NCI-H69 (cell line): Measurements from ENCODE around the gene CACNA1H.

Experiments used
- DNase-seq: peaks from one replicate; lab custom pipeline; 2025; lab: John Stamatoyannopoulos, UW

The CACNA1H gene

DNA sequence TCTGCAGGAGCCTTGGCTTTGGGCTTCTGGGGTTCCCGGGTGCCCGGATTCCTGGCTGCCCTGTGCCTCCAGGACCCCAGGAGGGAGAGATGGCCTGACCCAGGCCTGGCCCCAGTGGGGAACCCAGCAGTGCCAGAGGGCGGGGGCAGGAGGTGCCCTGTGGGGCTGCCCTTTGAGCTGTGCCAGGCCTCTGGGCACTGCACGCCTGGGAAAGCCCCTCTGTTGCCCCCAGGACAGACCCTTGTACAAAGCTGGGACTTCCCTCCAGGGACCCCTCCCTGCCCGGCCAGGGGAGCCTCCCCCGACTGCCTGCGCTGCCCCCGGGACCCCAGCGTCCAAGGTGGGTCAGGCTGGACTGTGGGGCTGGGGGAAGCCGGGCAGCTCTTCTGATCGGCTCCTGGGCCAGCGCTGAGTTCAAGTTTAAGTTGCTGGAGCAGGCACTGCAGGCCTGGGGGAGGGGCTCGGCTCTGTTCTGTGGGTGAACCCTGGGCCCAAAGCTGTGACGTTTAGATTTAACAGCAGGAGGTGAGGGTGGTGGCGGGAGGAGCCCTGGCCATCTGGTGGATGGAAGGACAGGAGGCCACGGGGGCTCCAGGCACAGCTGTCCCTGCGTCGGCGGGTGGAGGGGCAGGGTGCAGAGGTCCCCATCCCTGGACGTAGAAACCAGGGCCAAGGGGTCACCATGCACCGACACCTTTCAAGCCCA, 29.2 kb upstream of the CACNA1H start:
- DNase-seq, result peak; percentile 52

- DNase-seq, result no peak
These were observed 28.6 kb upstream of the CACNA1H start for GRCh38 chr16:1124291-1124690.

- DNase-seq, result no peak
These were observed 28.1 kb upstream of the CACNA1H start for GRCh38 chr16:1124795-1125194.

DNA sequence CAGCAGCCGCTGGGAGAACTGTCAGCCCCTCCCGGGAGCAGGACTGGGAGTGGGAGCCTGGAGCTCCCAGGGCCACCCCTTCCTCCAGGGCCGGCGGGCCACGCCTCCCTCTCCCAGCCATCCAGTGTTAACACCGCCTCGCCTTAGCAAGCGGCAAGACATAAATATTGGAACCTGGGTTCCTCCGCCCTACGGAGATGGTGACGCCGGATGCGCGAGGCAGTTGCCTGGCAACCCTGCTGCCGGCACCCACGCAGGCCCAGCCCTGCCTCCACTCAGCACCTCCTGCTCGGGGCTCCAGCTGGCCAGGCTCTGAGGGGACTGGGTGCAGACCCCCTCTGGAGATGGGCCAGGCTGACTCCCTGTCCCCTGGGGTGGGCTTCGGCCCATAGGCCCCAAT, 27.4 kb upstream of the CACNA1H start:
- peak; percentile 97 for DNase-seq

DNA sequence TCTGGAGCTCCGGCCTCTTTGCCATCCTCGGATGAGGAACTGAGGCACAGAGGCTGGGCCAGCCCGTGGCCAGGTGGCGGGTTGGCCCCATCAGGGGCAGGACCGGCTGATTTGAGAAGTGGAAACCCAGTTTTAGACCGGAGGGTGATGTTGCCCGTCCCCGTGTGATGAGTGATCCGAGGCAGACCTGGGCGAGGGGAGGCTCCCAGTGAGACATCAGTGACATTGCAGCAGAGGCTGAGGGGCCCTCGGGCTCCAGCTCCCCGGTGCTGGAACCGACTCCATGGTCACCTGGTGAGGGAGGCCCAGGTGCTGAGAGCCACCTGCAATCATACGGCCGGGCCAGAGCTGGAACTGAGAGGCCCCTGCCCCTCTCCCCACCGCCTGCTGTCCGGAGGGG, 26.9 kb upstream of the CACNA1H start:
- no peak for DNase-seq

- no peak for DNase-seq
These were observed 26.3 kb upstream of the CACNA1H start for GRCh38 chr16:1126586-1126985.

- no peak for DNase-seq
These were observed 25.8 kb upstream of the CACNA1H start for GRCh38 chr16:1127101-1127500.

DNA sequence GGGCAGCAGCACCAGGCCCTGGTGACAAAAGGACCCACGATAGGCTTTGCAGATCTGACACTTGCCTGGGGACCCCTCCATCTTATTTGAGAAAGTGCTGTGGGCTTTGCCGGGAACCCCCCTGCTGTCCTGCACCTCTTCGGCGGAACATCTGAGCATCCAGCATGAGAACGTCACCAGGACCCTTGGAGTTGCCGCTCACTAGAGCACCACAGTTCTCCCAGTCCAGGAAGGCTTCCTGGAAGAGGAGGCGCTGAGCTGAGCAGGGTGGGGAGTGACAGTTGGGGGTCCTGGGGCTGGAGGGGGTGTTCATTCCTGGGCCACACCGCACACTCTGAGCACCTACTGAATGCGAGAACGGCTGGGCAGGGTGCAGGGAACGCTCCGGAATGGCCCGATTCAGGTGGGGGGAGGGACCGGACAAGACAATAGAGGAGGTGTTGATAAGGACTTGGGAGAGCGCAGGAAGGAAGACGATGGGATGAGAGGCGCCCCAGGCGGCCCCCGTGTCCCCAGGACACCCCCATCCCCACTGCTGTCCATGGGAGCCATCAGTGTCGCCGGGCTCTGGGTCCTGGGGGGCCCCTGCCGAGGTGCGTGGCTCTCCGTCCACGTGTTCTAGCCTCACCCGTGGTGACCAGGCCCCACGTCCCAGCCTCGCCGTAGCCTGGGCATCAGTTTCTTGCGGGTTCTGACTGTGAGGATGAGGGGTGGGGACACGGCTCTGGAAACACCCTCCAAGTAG, 24.8 kb upstream of the CACNA1H start:
- no peak for DNase-seq

GRCh38 chr16:1129106-1129960, 23.6 kb upstream of the CACNA1H start:
- DNase-seq, result no peak

DNA sequence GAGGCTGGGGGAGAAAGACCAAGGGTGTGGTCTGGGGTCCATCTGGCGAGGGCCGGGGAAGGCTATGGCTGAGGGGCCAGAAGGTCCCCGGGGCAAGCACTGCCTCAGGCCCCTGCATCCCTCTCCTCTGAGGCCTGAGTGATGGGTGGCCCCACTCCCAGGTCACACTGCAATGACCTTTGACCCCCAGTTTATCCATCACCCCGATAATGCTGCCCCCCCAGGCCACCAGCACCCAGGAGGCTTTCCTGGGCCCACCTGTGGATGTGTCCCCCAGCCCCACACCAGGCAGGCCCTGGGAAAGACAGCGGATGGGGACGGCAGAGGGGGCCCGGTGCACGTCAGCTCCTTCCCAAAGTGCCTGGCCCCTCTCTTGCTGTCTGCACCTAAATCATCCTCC, 22.5 kb upstream of the CACNA1H start:
- DNase-seq, result no peak

DNA sequence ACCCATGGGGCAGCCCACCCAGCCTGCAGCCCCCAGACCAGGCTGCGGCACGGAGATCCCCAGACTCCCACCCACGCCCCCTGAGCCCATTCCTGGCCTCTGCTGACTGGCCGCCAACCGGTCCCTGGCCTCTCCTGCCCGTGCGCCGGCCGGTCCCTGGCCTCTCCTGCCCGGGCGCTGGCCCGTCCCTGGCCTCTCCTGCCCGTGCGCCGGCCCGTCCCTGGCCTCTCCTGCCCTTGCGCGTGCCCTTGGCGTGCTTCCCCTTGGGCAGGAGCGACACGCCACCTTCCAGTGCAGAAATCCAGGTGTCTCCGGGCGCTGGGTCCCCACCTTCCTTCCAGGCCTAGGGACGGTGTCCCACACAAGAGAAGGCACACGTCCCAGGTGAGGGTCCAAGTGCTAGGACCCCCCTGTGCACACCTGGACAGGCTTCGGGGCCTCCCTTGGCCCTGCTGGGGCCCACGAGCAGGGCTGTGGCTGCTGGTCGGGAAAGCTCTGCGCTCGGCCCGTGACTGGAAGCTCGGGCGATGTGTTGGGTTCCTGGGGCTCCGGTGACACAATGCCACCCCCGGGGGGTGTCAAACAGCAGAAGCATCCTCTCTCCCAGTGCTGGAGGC, 21.4 kb upstream of the CACNA1H start:
- no peak for DNase-seq

- DNase-seq, result peak; percentile 54
These were observed 20.5 kb upstream of the CACNA1H start for GRCh38 chr16:1132431-1132830.

- no peak for DNase-seq
These were observed 19.6 kb upstream of the CACNA1H start for GRCh38 chr16:1133271-1133670.

GRCh38 chr16:1133810-1134520, 18.9 kb upstream of the CACNA1H start:
- DNase-seq, result no peak

DNA sequence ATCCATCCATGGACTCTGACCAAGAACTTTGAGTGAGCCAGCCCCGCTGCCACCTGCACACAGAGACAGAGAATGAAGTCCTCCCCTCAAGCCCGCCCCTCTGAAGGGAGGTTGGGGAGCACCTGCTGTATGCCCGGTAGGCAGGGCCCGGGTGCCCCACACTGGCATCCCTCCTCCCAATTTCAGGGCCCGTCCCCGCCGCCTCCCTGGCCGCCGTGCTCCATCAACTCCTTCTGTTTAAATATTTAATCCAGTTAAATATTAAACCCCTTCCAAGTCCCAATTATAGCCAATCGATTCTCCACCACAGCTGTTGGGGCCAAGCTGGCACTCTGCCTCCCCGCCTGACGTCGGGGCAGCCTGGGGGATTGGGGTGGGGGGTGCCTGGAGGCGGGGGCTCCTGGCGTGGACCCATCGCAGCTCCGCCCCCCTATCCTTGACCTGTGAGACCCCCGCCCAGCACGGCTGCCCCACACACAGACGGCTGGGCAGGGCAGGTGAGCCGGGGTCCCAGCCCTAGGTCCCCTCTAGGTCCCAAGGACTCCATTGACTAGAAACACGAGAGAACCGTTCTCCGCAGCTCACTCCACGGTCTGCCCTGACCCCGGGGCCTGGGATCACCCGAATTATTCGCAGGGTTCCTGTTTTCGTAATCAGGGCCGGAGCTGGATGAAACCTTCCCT, 18.0 kb upstream of the CACNA1H start:
- no peak for DNase-seq

DNA sequence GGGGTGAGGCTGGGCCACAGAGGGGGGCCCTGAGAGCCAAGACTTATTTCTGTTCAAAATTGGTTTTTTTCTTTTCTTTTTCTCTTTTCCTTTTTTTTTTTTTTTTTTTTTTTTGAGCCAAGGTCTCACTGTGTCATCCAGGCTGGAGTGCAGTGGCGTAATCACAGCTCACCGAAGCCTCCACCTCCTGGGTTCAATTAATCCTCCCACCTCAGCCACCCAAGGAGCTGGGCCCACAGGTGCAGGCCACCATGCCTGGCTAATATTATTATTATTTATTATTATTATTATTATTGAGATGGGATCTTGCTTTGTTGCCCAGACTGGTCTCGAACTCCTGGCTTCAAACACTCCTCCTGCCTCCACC, 17.5 kb upstream of the CACNA1H start:
- no peak for DNase-seq

DNA sequence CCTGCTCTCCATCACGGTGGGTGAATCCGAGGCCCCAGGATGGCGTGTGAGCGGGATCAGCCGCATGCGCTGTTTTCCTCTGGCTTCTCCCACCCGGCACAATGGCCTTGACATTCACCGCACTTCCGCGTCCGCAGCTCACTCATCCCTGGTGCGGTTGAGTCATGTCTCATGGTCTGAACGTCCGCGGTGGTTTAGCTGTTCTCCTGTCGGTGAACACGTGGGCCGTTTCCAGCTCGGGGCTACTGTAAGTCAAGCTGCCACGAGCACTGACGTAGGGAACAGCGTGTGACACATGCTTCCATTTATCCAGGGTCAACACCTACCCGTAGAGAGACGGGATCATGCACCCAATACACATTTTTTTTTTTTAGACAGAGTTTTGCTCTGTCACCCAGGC, 15.3 kb upstream of the CACNA1H start:
- no peak for DNase-seq

- no peak for DNase-seq
These were observed 12.2 kb upstream of the CACNA1H start for GRCh38 chr16:1140582-1141162.

DNA sequence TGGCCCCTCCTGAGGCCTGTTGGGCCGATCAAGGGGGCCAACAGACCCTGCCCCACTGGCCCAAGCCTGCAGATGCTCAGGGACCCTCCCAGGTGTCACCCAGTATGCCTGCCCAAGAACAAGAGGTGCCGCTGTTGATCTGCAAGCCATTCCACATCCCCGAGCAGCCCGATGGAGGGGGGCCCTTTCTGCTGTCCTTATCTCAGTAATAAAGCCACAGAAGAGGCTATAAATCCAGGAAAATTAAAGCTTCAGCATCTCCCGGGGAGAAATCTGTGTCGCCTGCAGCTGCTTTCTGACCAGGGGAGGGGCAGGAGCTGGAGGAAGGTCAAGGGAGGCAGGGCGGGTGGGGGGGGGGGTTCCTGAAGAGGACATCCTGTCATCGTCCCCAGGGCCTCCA, 11.7 kb upstream of the CACNA1H start:
- DNase-seq, result no peak

- DNase-seq, result no peak
These were observed 11.2 kb upstream of the CACNA1H start for GRCh38 chr16:1141716-1142115.

- peak; percentile 19 for DNase-seq
These were observed 10.0 kb upstream of the CACNA1H start for GRCh38 chr16:1142911-1143310.
